H1 (cell line): ENCODE results near the gene UQCC3. TPM values are rescaled to one million over a fixed set of nuclear protein-coding genes. Genes with fewer than 3 reads are reported as not detected.

Source experiments
- CTCF ChIA-PET: fragments of 300-600 bp; sonication (Branson Sonifier 250); formaldehyde crosslinking; loops from one replicate; lab custom pipeline; 2021; ENCODE audit not compliant: partially characterized antibody; lab: Charles Lee
- POLR2A ChIA-PET: fragments of 300-600 bp; sonication (Branson Sonifier 250); formaldehyde crosslinking; loops from one replicate; lab custom pipeline; 2021; ENCODE audit warnings: inconsistent platforms; ENCODE audit not compliant: partially characterized antibody; lab: Charles Lee
- DNase-seq, 2 experiments: peaks; one replicate each; pipeline versions ENCODE4 v3.0.0 to v3.0.0-alpha.2; 2010 to 2022; ENCODE audit warnings: low spot score in 2 of 2, low read depth in 1 of 2, mixed read lengths in 1 of 2
- FAIRE-seq: peaks from 2 replicates; lab custom pipeline; 2011; peaks lifted over from hg19 to GRCh38; lab: Jason Lieb, UNC
- H2AFZ ChIP-seq: 2 replicates; pipeline ENCODE4 v1.8.1; 2012; ENCODE audit warnings: low read length, inconsistent platforms
- H2AK5ac ChIP-seq: 2 replicates; pipeline ENCODE4 v1.6.1; 2013; ENCODE audit warnings: low read depth, low read length
- H2BK120ac ChIP-seq: replicated peaks from 2 replicates; pipeline ENCODE3; 2013; ENCODE audit warnings: low read depth, low read length, inconsistent platforms
- H2BK12ac ChIP-seq: 2 replicates; pipeline ENCODE4 v1.6.1; 2013; ENCODE audit warnings: low read depth, low read length
- H2BK15ac ChIP-seq: 2 replicates; pipeline ENCODE4 v1.6.1; 2013; ENCODE audit warnings: low read length
- H2BK20ac ChIP-seq: 2 replicates; pipeline ENCODE4 v1.6.1; 2013; ENCODE audit warnings: low read length
- H2BK5ac ChIP-seq: 2 replicates; pipeline ENCODE4 v1.6.1; 2013; ENCODE audit warnings: low read depth, low read length
- H3K14ac ChIP-seq: 2 replicates; pipeline ENCODE4 v1.6.1; 2013; ENCODE audit warnings: inconsistent platforms; ENCODE audit not compliant: insufficient read length
- H3K18ac ChIP-seq: 2 replicates; pipeline ENCODE4 v1.6.1; 2013; ENCODE audit warnings: low read length; ENCODE audit errors: extremely low read depth
- H3K23ac ChIP-seq: 2 replicates; pipeline ENCODE4 v1.6.1; 2013; ENCODE audit warnings: inconsistent platforms; ENCODE audit not compliant: insufficient read length
- H3K23me2 ChIP-seq: 2 replicates; pipeline ENCODE4 v1.6.1; 2013; ENCODE audit warnings: low read depth, low read length
- H3K27ac ChIP-seq: 2 replicates; pipeline ENCODE4 v1.6.1; 2011; ENCODE audit warnings: low read depth, low read length, inconsistent platforms
- H3K27me3 ChIP-seq, 4 experiments: replicated peaks in 1 of 4; 1 replicate in 1 of 4; 2 replicates in 3 of 4; pipeline versions ENCODE4 v1.6.1 to v1.8.1; 2011 to 2013; ENCODE audit warnings: low read length in 3 of 4, mild to moderate bottlenecking in 3 of 4, inconsistent platforms in 2 of 4, mixed read lengths in 2 of 4, moderate library complexity in 1 of 4; ENCODE audit not compliant: control insufficient read depth in 3 of 4, insufficient read depth in 3 of 4; ENCODE audit errors: extremely low read depth in 1 of 4
- H3K36me3 ChIP-seq, 4 experiments: 2 replicates each; pipeline versions ENCODE4 v1.6.1 to v1.8.1; 2011 to 2013; ENCODE audit warnings: mild to moderate bottlenecking in 4 of 4, low read length in 3 of 4, moderate library complexity in 2 of 4, control low read depth in 1 of 4, inconsistent platforms in 1 of 4; ENCODE audit not compliant: insufficient read depth in 4 of 4, control insufficient read depth in 2 of 4
- H3K4ac ChIP-seq: replicated peaks from 2 replicates; pipeline ENCODE3; 2013; ENCODE audit warnings: low read length, low read depth, mixed read lengths, inconsistent platforms; ENCODE audit not compliant: insufficient read length
- H3K4me1 ChIP-seq, 4 experiments: replicated peaks in 1 of 4; 1 replicate in 1 of 4; 2 replicates in 3 of 4; pipeline versions ENCODE4 v1.6.1 to v1.8.1; 2011 to 2013; ENCODE audit warnings: low read length in 3 of 4, inconsistent platforms in 2 of 4, mixed read lengths in 1 of 4; ENCODE audit not compliant: insufficient read depth in 4 of 4, control insufficient read depth in 3 of 4
- H3K4me2 ChIP-seq, 2 experiments: 2 replicates each; pipeline versions ENCODE4 v1.6.1 to v1.8.1; 2011 to 2013; ENCODE audit warnings: low read depth in 2 of 2, low read length in 2 of 2, control low read depth in 1 of 2, inconsistent platforms in 1 of 2, mild to moderate bottlenecking in 1 of 2; ENCODE audit not compliant: insufficient read depth in 1 of 2
- H3K4me3 ChIP-seq, 4 experiments: fragments of 200-600, 300-600 bp in 1 of 4; sonication (generic), shearing (Covaris generic), sonication (Bioruptor Twin) in 1 of 4; 2 replicates each; pipeline versions ENCODE4 v1.5.1 to v1.8.1; 2011 to 2016; ENCODE audit warnings: low read length in 4 of 4, low read depth in 3 of 4, control low read depth in 2 of 4, inconsistent platforms in 2 of 4, mild to moderate bottlenecking in 2 of 4, mixed read lengths in 1 of 4, moderate library complexity in 1 of 4; ENCODE audit not compliant: insufficient read depth in 2 of 4; ENCODE audit errors: extremely low read depth in 1 of 4
- H3K56ac ChIP-seq: replicated peaks from 2 replicates; pipeline ENCODE3; 2013; ENCODE audit warnings: low read depth, mild to moderate bottlenecking, mixed read lengths, low read length, inconsistent platforms; ENCODE audit not compliant: insufficient read length
- H3K79me1 ChIP-seq: 2 replicates; pipeline ENCODE4 v1.6.1; 2013; ENCODE audit warnings: low read depth, low read length, control low read depth
- H3K79me2 ChIP-seq, 2 experiments: 2 replicates each; pipeline versions ENCODE4 v1.6.1 to v1.8.1; 2012 to 2013; ENCODE audit warnings: low read length in 2 of 2, mild to moderate bottlenecking in 2 of 2, inconsistent platforms in 1 of 2; ENCODE audit not compliant: insufficient read depth in 2 of 2, control insufficient read depth in 1 of 2
- H3K9ac ChIP-seq, 4 experiments: replicated peaks in 1 of 4; 1 replicate in 1 of 4; 2 replicates in 3 of 4; pipeline versions ENCODE4 v1.6.1 to v1.8.1; 2011 to 2013; ENCODE audit warnings: low read depth in 3 of 4, low read length in 3 of 4, control low read depth in 2 of 4, mild to moderate bottlenecking in 2 of 4, moderate library complexity in 2 of 4, inconsistent platforms in 1 of 4; ENCODE audit errors: extremely low read depth in 1 of 4
- H3K9me3 ChIP-seq, 2 experiments: 2 replicates each; pipeline versions ENCODE4 v1.6.1 to v1.8.1; 2012 to 2013; ENCODE audit warnings: mild to moderate bottlenecking in 2 of 2, moderate library complexity in 2 of 2, control low read depth in 1 of 2, inconsistent platforms in 1 of 2, low read depth in 1 of 2, low read length in 1 of 2, mixed read lengths in 1 of 2; ENCODE audit not compliant: insufficient read depth in 2 of 2
- H4K20me1 ChIP-seq, 2 experiments: replicated peaks in 1 of 2; 2 replicates each; pipeline versions ENCODE3 to v1.8.1; 2011 to 2013; ENCODE audit warnings: inconsistent platforms in 2 of 2, low read length in 2 of 2, mild to moderate bottlenecking in 1 of 2; ENCODE audit not compliant: insufficient read depth in 2 of 2, control insufficient read depth in 1 of 2
- H4K5ac ChIP-seq: 2 replicates; pipeline ENCODE4 v1.6.1; 2013; ENCODE audit warnings: low read length, low read depth, mixed read lengths, inconsistent platforms; ENCODE audit not compliant: insufficient read length
- H4K8ac ChIP-seq: 2 replicates; pipeline ENCODE4 v1.8.0; 2013; ENCODE audit warnings: mild to moderate bottlenecking, moderate library complexity, low read length, inconsistent platforms; ENCODE audit not compliant: insufficient read depth; ENCODE audit errors: extremely low read depth
- H4K91ac ChIP-seq: replicated peaks from 2 replicates; pipeline ENCODE3; 2013; ENCODE audit warnings: low read length, mixed read lengths, inconsistent platforms; ENCODE audit not compliant: insufficient read length
- CBX5 ChIP-seq: fragments of 300-800, 300-1000 bp; sonication (generic); IDR thresholded peaks from 2 replicates; pipeline ENCODE4 v1.7.1; 2016; ENCODE audit warnings: antibody characterized with exemption, low read length, low read depth
- CEBPB ChIP-seq: IDR thresholded peaks from 2 replicates; pipeline ENCODE4 v1.6.1; 2012; ENCODE audit warnings: low read depth, low read length
- CHD2 ChIP-seq: IDR thresholded peaks from 2 replicates; pipeline ENCODE4 v1.6.1; 2012; ENCODE audit warnings: low read length, improper control_type of control experiment
- FOSL1 ChIP-seq: IDR thresholded peaks from 2 replicates; pipeline ENCODE4 v1.6.1; 2011; ENCODE audit warnings: mild to moderate bottlenecking, low read depth, low read length, moderate library complexity; ENCODE audit not compliant: insufficient read depth
- GABPA ChIP-seq: IDR thresholded peaks from 2 replicates; pipeline ENCODE4 v1.6.1; 2011; ENCODE audit warnings: mild to moderate bottlenecking, low read length, moderate library complexity, borderline replicate concordance; ENCODE audit not compliant: insufficient read depth
- JUND ChIP-seq: IDR thresholded peaks from 2 replicates; pipeline ENCODE4 v1.6.1; 2011; ENCODE audit warnings: mild to moderate bottlenecking, improper control_type of control experiment, low read length
- KDM5A ChIP-seq: fragments of 200-600 bp; IDR thresholded peaks from 2 replicates; pipeline ENCODE4 v1.7.1; 2012; ENCODE audit warnings: mild to moderate bottlenecking, low read length, inconsistent platforms, mixed read lengths
- NRF1 ChIP-seq: IDR thresholded peaks from 2 replicates; pipeline ENCODE4 v1.6.1; 2011; ENCODE audit warnings: mild to moderate bottlenecking, low read depth, low read length, improper control_type of control experiment
- PHF8 ChIP-seq: fragments of 200-600 bp; sonication (generic); conservative IDR thresholded peaks from 2 replicates; pipeline ENCODE4 v1.7.1; 2012; ENCODE audit warnings: low read depth, mild to moderate bottlenecking, inconsistent platforms, low read length, moderate library complexity
- POLR2A ChIP-seq, 2 experiments: IDR thresholded peaks; 1 replicate in 1 of 2; 2 replicates in 1 of 2; pipeline ENCODE4 v1.6.1; 2011; ENCODE audit warnings: low read depth in 2 of 2, low read length in 2 of 2, mild to moderate bottlenecking in 2 of 2; ENCODE audit errors: control extremely low read depth in 1 of 2
- POLR2AphosphoS5 ChIP-seq: IDR thresholded peaks from 2 replicates; pipeline ENCODE4 v1.6.1; 2011; ENCODE audit warnings: low read depth, low read length
- RNF2 ChIP-seq: fragments of 200-900, 300-1000 bp; sonication (generic); IDR thresholded peaks from 2 replicates; pipeline ENCODE4 v1.7.1; 2016; ENCODE audit warnings: borderline replicate concordance, low read depth, mild to moderate bottlenecking, antibody characterized with exemption, low read length; ENCODE audit not compliant: poor library complexity, severe bottlenecking; ENCODE audit errors: missing control alignments
- TAF1 ChIP-seq: IDR thresholded peaks from 2 replicates; pipeline ENCODE4 v1.6.1; 2011; ENCODE audit warnings: mild to moderate bottlenecking, low read depth, low read length
- WGBS, 2 experiments: shearing (Covaris generic) in 1 of 2; methylation state at CpG; one replicate each; pipeline versions ENCODE4 v1.1.6 to v1.1.7; 2013 to 2015; ENCODE audit warnings: low lambda C conversion rate in 2 of 2, mixed read lengths in 2 of 2, inconsistent platforms in 1 of 2, low coverage in 1 of 2, missing lambda C conversion rate in 1 of 2; ENCODE audit not compliant: insufficient replicate concordance in 2 of 2, insufficient coverage in 1 of 2, insufficient read length in 1 of 2; ENCODE audit errors: extremely low coverage in 1 of 2, missing lambda C conversion rate in 1 of 2; 5-methylcytosine and 5-hydroxymethylcytosine counted together
- polyA plus RNA-seq, 7 experiments: library from polyadenylated mRNA; depleted of rRNA in 3 of 7; stranded (reverse) in 5 of 7; unstranded in 2 of 7; fragments of >200 nt in 5 of 7; fragments of 200-250 nt in 2 of 7; gene quantifications; 1 replicate in 5 of 7; 2 replicates in 1 of 7; 4 replicates in 1 of 7; pipeline versions ENCODE4 v1.2.1 to v1.2.3, GENCODE V29; 2011 to 2013; ENCODE audit warnings: missing spikeins in 2 of 7, mixed read lengths in 2 of 7
- total RNA-seq: library from RNA; stranded (reverse); fragmentation: NEBNext Ultra II Directional; extraction: Animal tissue kit (Norgen Biotek cat#: 25700); gene quantifications from 2 replicates; pipeline ENCODE4 v1.2.1, GENCODE V29; 2021

UQCC3 gene
- total and polyA plus RNA-seq, 2 of the 8 experiments (the other 6 are each of a cell fraction or from before 2014, with no cell fraction given) = 14.2 to 15.7 TPM

GRCh38 chr11:62665075-62665598 lies 6.3 kb upstream of the UQCC3 start, which contains the start of the genes C11orf98 and CSKMT:
TSS of gene C11orf98 (minus strand) at chr11:62665210. CDS start at chr11:62665169, 41 bp downstream.
TSS of gene CSKMT (plus strand) at chr11:62665312. CDS start at chr11:62665880, 568 bp downstream.
- Histone ChIP-seq H4K5ac (peak within 1 kb of the TSS; percentile 91), H3K23ac (no peak within 1 kb of the TSS), H3K9ac (peak within 1 kb of the TSS; percentile 76 to 92 (median 90)), H3K27ac (peak within 1 kb of the TSS; percentile 81), H2AK5ac (peak within 1 kb of the TSS; percentile 26; the same call in 1 of the 2 replicates), H3K14ac (peak within 1 kb of the TSS; percentile 2), H3K4me1 (peaks cover 4 to 11% (median 8%) of the 10 kb centered on the region in 4 experiments), H3K4ac (peak within 1 kb of the TSS; percentile 74), H2BK15ac (no peak within 1 kb of the TSS), H2BK120ac (no peak within 1 kb of the TSS), H4K20me1 (peaks cover 5 to 6% of the 10 kb centered on the region in 2 experiments), H3K9me3 (no peaks in the 10 kb centered on the region), H2BK12ac (0 out of 2 replicates have a peak within 1 kb of the TSS, but pooled peaks have one; percentile 39), H2BK5ac (peak within 1 kb of the TSS; percentile 80), H3K4me3 (peak within 1 kb of the TSS; percentile 83 to 98 (median 95)), H3K36me3 (peaks cover 11 to 37% (median 20%) of the 10 kb centered on the region in 4 experiments), H4K8ac (peak within 1 kb of the TSS; percentile 97), H3K79me1 (peaks cover 5% of the 10 kb centered on the region), H3K4me2 (peak within 1 kb of the TSS; percentile 77 to 86), H2BK20ac (no peak within 1 kb of the TSS), H3K79me2 (peaks cover 7 to 33% of the 10 kb centered on the region in 2 experiments; a peak in 3 of 4 replicates), H3K56ac (peak within 1 kb of the TSS; percentile 93), H3K27me3 (no peaks in the 10 kb centered on the region), H4K91ac (peak within 1 kb of the TSS; percentile 83), H3K18ac (peak within 1 kb of the TSS; percentile 75), H2AFZ (no peak within 1 kb of the TSS), H3K23me2 (peaks cover 12% of the 10 kb centered on the region)
- WGBS, 2 experiments = 2% methylated on average over 46 of the region's 47 CpGs; no CpG with 5 or more reads in 1 of the 2 experiments
- ChIA-PET POLR2A (interaction anchor here (0.6 to 61.4 kb wide), 73 partner anchors 5 to 1666 kb away, joined by 3 to 2041 read pairs (median 5); partner anchors contain the start of genes B3GAT3, BSCL2, C11orf98 and CSKMT), CTCF (interaction anchor here (0.7 to 1.9 kb wide), 21 partner anchors 10 to 275 kb away, joined by 3 to 8 read pairs (median 3); partner anchors contain the start of genes B3GAT3, BSCL2, GNG3 and INTS5)
- DNase-seq (peak; percentile 79 to 99), FAIRE-seq (no peak)
- TF ChIP-seq POLR2AphosphoS5 (peak; percentile 99), NRF1 (no peak), RNF2 (no peak), TAF1 (peak; percentile 99), KDM5A (0 out of 2 replicates have a peak, but pooled peaks have one; percentile 32), POLR2A (IDR thresholded peaks at IDR 0.05; ENCODE audit: control extremely low read depth in 1 of 2, low read depth in 2 of 2, low read length in 2 of 2) (peak; percentile 100), PHF8 (peak; percentile 85), FOSL1 (no peak), CHD2 (peak; percentile 72), GABPA (0 out of 2 replicates have a peak, but pooled peaks have one; percentile 11), CBX5 (no peak), JUND (no peak), CEBPB (no peak)
